Effector memory CD4-positive, alpha-beta T cell (primary cell): ENCODE results near the gene CHRDL1.

ENCODE experiments used
- DNase-seq, 3 donors: peaks; one replicate each; pipeline ENCODE4 v3.0.0-alpha.2; 2020
- H3K27ac ChIP-seq: 2 replicates; pipeline ENCODE4 v1.7.0; 2013; ENCODE audit warnings: mild to moderate bottlenecking, low read length, moderate library complexity; ENCODE audit not compliant: insufficient read depth, poor library complexity, severe bottlenecking
- H3K27me3 ChIP-seq: replicated peaks from 2 replicates; pipeline ENCODE4 v1.7.0; 2013; ENCODE audit warnings: mild to moderate bottlenecking, low read length; ENCODE audit not compliant: insufficient read depth, control insufficient read depth, poor library complexity, severe bottlenecking
- H3K36me3 ChIP-seq: 2 replicates; pipeline ENCODE4 v1.7.0; 2013; ENCODE audit warnings: mild to moderate bottlenecking, low read length, moderate library complexity; ENCODE audit not compliant: control insufficient read depth, insufficient read depth
- H3K4me1 ChIP-seq: 2 replicates; pipeline ENCODE4 v1.7.0; 2013; ENCODE audit warnings: low read length, mild to moderate bottlenecking; ENCODE audit not compliant: control insufficient read depth, insufficient read depth, poor library complexity, severe bottlenecking
- H3K4me3 ChIP-seq: 2 replicates; pipeline ENCODE4 v1.7.0; 2013; ENCODE audit warnings: low read length, low read depth, mild to moderate bottlenecking; ENCODE audit not compliant: insufficient read depth, poor library complexity, severe bottlenecking
- H3K9me3 ChIP-seq: 2 replicates; pipeline ENCODE4 v1.7.0; 2013; ENCODE audit warnings: mild to moderate bottlenecking, low read length, moderate library complexity; ENCODE audit not compliant: control insufficient read depth

CHRDL1 gene

GRCh38 chrX:110746014-110746413, 49.6 kb downstream of the CHRDL1 start:
- DNase-seq: no peak
- Histone ChIP-seq H3K27ac (no peak overlapping the region), H3K4me1 (no peaks in the 10 kb centered on the region)

GRCh38 chrX:110745288-110745687, 50.3 kb downstream of the CHRDL1 start:
- no peak for DNase-seq
- Histone ChIP-seq H3K4me1 (no peaks in the 10 kb centered on the region), H3K9me3 (no peaks in the 10 kb centered on the region), H3K27ac (no peak overlapping the region), H3K4me3 (no peak overlapping the region), H3K36me3 (no peaks in the 10 kb centered on the region), H3K27me3 (no peaks in the 10 kb centered on the region)

More at GRCh38 chrX:110746014-110746413, 49.6 kb downstream of the CHRDL1 start:
- Histone ChIP-seq H3K4me3 (no peak overlapping the region), H3K27me3 (no peaks in the 10 kb centered on the region), H3K36me3 (no peaks in the 10 kb centered on the region), H3K9me3 (no peaks in the 10 kb centered on the region)

GRCh38 chrX:110743679-110744340, 51.8 kb downstream of the CHRDL1 start:
- no peaks in the 10 kb centered on the region for H3K27me3 ChIP-seq
- no peak overlapping the region for H3K4me3 ChIP-seq
- H3K27ac ChIP-seq: no peak overlapping the region
- H3K36me3 ChIP-seq: no peaks in the 10 kb centered on the region
- H3K9me3 ChIP-seq: no peaks in the 10 kb centered on the region
- DNase-seq: no peak
- no peaks in the 10 kb centered on the region for H3K4me1 ChIP-seq

- Histone ChIP-seq H3K27me3 (no peaks in the 10 kb centered on the region), H3K4me3 (no peak overlapping the region), H3K9me3 (no peaks in the 10 kb centered on the region), H3K4me1 (no peaks in the 10 kb centered on the region), H3K27ac (no peak overlapping the region), H3K36me3 (no peaks in the 10 kb centered on the region)
- no peak for DNase-seq
Measured at GRCh38 chrX:110741213-110741796, 54.3 kb downstream of the CHRDL1 start.

- Histone ChIP-seq H3K36me3 (no peaks in the 10 kb centered on the region), H3K27ac (no peak overlapping the region), H3K4me1 (no peaks in the 10 kb centered on the region), H3K27me3 (no peaks in the 10 kb centered on the region), H3K9me3 (no peaks in the 10 kb centered on the region), H3K4me3 (no peak overlapping the region)
- DNase-seq: no peak
Measured at GRCh38 chrX:110734894-110735541, 60.6 kb downstream of the CHRDL1 start.

GRCh38 chrX:110734271-110734670, 61.3 kb downstream of the CHRDL1 start:
- no peak for DNase-seq
- Histone ChIP-seq H3K9me3 (no peaks in the 10 kb centered on the region), H3K27ac (no peak overlapping the region), H3K36me3 (no peaks in the 10 kb centered on the region), H3K27me3 (no peaks in the 10 kb centered on the region), H3K4me1 (no peaks in the 10 kb centered on the region), H3K4me3 (no peak overlapping the region)

- H3K27ac ChIP-seq: no peak overlapping the region
- no peaks in the 10 kb centered on the region for H3K36me3 ChIP-seq
- H3K4me3 ChIP-seq: no peak overlapping the region
- DNase-seq: no peak
- H3K9me3 ChIP-seq: no peaks in the 10 kb centered on the region
- no peaks in the 10 kb centered on the region for H3K27me3 ChIP-seq
- H3K4me1 ChIP-seq: no peaks in the 10 kb centered on the region
Measured at GRCh38 chrX:110733166-110733565, 62.5 kb downstream of the CHRDL1 start.

- H3K36me3 ChIP-seq: no peaks in the 10 kb centered on the region
- no peak for DNase-seq
- H3K4me3 ChIP-seq: no peak overlapping the region
- H3K4me1 ChIP-seq: no peaks in the 10 kb centered on the region
- no peaks in the 10 kb centered on the region for H3K27me3 ChIP-seq
- H3K27ac ChIP-seq: no peak overlapping the region
- H3K9me3 ChIP-seq: no peaks in the 10 kb centered on the region
Measured at GRCh38 chrX:110732266-110732665, 63.4 kb downstream of the CHRDL1 start.

GRCh38 chrX:110723844-110724243, 71.8 kb downstream of the CHRDL1 start:
- Histone ChIP-seq H3K27me3 (no peaks in the 10 kb centered on the region), H3K36me3 (no peaks in the 10 kb centered on the region), H3K9me3 (no peaks in the 10 kb centered on the region), H3K4me1 (no peaks in the 10 kb centered on the region), H3K27ac (no peak overlapping the region), H3K4me3 (no peak overlapping the region)
- DNase-seq: no peak

GRCh38 chrX:110722135-110722534, 73.5 kb downstream of the CHRDL1 start:
- Histone ChIP-seq H3K9me3 (no peaks in the 10 kb centered on the region), H3K36me3 (no peaks in the 10 kb centered on the region), H3K27me3 (no peaks in the 10 kb centered on the region), H3K4me1 (no peaks in the 10 kb centered on the region), H3K4me3 (no peak overlapping the region), H3K27ac (no peak overlapping the region)
- no peak for DNase-seq
